Fibroblast of upper back skin (primary cell): ENCODE measurements around the gene CA9.

Source experiments
- DNase-seq: peaks from one replicate; pipeline ENCODE4 v3.0.0-alpha.2; 2013

The CA9 gene

GRCh38 chr9:35651956-35652828 lies 21.5 kb upstream of the CA9 start:
- DNase-seq, result no peak

- no peak for DNase-seq
These were observed 20.9 kb upstream of the CA9 start for GRCh38 chr9:35652829-35653209.

- no peak for DNase-seq
These were observed 20.1 kb upstream of the CA9 start for GRCh38 chr9:35653611-35654010.

- DNase-seq, result no peak
These were observed 17.4 kb upstream of the CA9 start for GRCh38 chr9:35656348-35656747.

GRCh38 chr9:35656831-35657545 lies 16.7 kb upstream of the CA9 start:
- peak; percentile 41 for DNase-seq

- DNase-seq, result peak; percentile 100
These were observed 16.1 kb upstream of the CA9 start, which contains the start of gene RMRP for GRCh38 chr9:35657546-35658136. Gene RMRP, minus strand, starts transcription at chr9:35658019.

- peak; percentile 82 for DNase-seq
These were observed 15.4 kb upstream of the CA9 start, which contains the start of gene CCDC107 for GRCh38 chr9:35658137-35658967. Gene CCDC107, plus strand, starts transcription at chr9:35658292. Its CDS starts 88 bp downstream, at chr9:35658380.

GRCh38 chr9:35658968-35659220 lies 14.8 kb upstream of the CA9 start:
- DNase-seq, result peak; percentile 41

- peak; percentile 19 for DNase-seq
These were observed 14.4 kb upstream of the CA9 start for GRCh38 chr9:35659340-35659739.

- DNase-seq, result peak; percentile 40
These were observed 12.7 kb upstream of the CA9 start for GRCh38 chr9:35660966-35661415.

- no peak for DNase-seq
These were observed 11.9 kb upstream of the CA9 start for GRCh38 chr9:35661756-35662350.

GRCh38 chr9:35662437-35662836 lies 11.3 kb upstream of the CA9 start:
- no peak for DNase-seq

GRCh38 chr9:35664531-35665470 lies 8.9 kb upstream of the CA9 start, which contains the start of gene ARHGEF39:
Gene ARHGEF39, minus strand, starts transcription at chr9:35665195. Its CDS starts 26 bp downstream, at chr9:35665169.
- DNase-seq, result peak; percentile 75

- DNase-seq, result no peak
These were observed 8.3 kb upstream of the CA9 start for GRCh38 chr9:35665471-35665818.

GRCh38 chr9:35666045-35666444 lies 7.7 kb upstream of the CA9 start:
- DNase-seq, result peak; percentile 76

GRCh38 chr9:35666549-35666948 lies 7.2 kb upstream of the CA9 start:
- no peak for DNase-seq

- no peak for DNase-seq
These were observed 5.8 kb upstream of the CA9 start for GRCh38 chr9:35667939-35668338.

- peak; percentile 51 for DNase-seq
These were observed 4.2 kb upstream of the CA9 start for GRCh38 chr9:35669331-35670145.

GRCh38 chr9:35674025-35674361 lies 265 bp downstream of the CA9 start:
- DNase-seq, result no peak

- DNase-seq, result no peak
These were observed 1.5 kb downstream of the CA9 start for GRCh38 chr9:35675204-35675603.
